Skeletal muscle tissue (tissue), 4 donors: ENCODE results near the gene SEMG1. TPM values are rescaled to one million over a fixed set of nuclear protein-coding genes. Genes with fewer than 3 reads are reported as not detected.

Source experiments
- H3K27ac ChIP-seq: one replicate; pipeline ENCODE4 v1.7.0; 2013; ENCODE audit warnings: mild to moderate bottlenecking, low read depth, low read length, inconsistent platforms
- H3K27me3 ChIP-seq, 3 donors: one replicate each; pipeline ENCODE4 v1.7.0; 2013; ENCODE audit warnings: low read length in 3 of 3; ENCODE audit not compliant: control insufficient read depth in 3 of 3, insufficient read depth in 3 of 3
- H3K36me3 ChIP-seq, 3 donors: one replicate each; pipeline ENCODE4 v1.7.0; 2013; ENCODE audit warnings: low read length in 3 of 3; ENCODE audit not compliant: control insufficient read depth in 3 of 3, insufficient read depth in 3 of 3
- H3K4me1 ChIP-seq, 3 donors: one replicate each; pipeline ENCODE4 v1.7.0; 2013; ENCODE audit warnings: low read length in 3 of 3, mild to moderate bottlenecking in 3 of 3; ENCODE audit not compliant: control insufficient read depth in 3 of 3, insufficient read depth in 3 of 3
- H3K4me3 ChIP-seq, 3 donors: one replicate each; pipeline ENCODE4 v1.7.0; 2013; ENCODE audit warnings: low read length in 3 of 3
- H3K9ac ChIP-seq, 3 donors: one replicate each; pipeline ENCODE4 v1.7.0; 2013; ENCODE audit warnings: low read length in 3 of 3, mild to moderate bottlenecking in 3 of 3, moderate library complexity in 2 of 3, low read depth in 1 of 3
- H3K9me3 ChIP-seq, 3 donors: one replicate each; pipeline ENCODE4 v1.7.0; 2013; ENCODE audit warnings: low read length in 3 of 3; ENCODE audit not compliant: control insufficient read depth in 3 of 3
- total RNA-seq: library from RNA; depleted of rRNA; stranded (reverse); fragments of >200 nt; gene quantifications from one replicate; pipeline ENCODE4 v1.2.3, GENCODE V29; 2014
- donor health status: Osteomylitis.

The SEMG1 gene
- total RNA-seq, 1 donor from 2014 or later, result not detected

DNA sequence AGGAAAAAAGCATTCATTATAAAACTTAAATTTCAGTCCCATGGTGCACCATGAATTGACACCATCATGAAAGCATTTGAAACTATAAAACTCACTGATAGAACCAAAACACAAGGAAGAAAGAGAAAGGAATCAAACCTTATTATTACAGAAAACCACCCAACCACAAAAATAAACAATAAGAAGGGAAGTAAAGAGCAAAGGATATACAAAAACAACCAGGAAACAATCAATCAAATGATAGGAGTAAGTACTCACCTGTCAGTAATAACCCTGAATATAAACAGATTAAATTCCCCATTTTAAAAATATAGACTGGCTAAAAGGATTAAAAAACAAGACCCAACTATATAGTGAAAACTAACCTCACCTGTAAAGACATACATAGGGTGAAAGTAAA is 41.8 kb downstream of the SEMG1 start:
- no peaks in the 10 kb centered on the region for H3K27me3 ChIP-seq
- peaks cover 4 to 8% (median 5%) of the 10 kb centered on the region in 3 donors for H3K4me1 ChIP-seq
- no peaks in the 10 kb centered on the region for H3K36me3 ChIP-seq
- H3K9ac ChIP-seq, result no peak overlapping the region
- H3K9me3 ChIP-seq, result no peaks in the 10 kb centered on the region
- H3K4me3 ChIP-seq, result no peak overlapping the region
- H3K27ac ChIP-seq, result no peak overlapping the region

GRCh38 chr20:45251884-45252560 is 45.2 kb downstream of the SEMG1 start:
- no peak overlapping the region for H3K27ac ChIP-seq
- no peaks in the 10 kb centered on the region for H3K9me3 ChIP-seq
- peaks cover 15 to 27% (median 20%) of the 10 kb centered on the region in 3 donors for H3K4me1 ChIP-seq
- no peak overlapping the region for H3K4me3 ChIP-seq
- no peak overlapping the region for H3K9ac ChIP-seq
- no peaks in the 10 kb centered on the region for H3K36me3 ChIP-seq
- H3K27me3 ChIP-seq, result peaks cover 0 to 2% (median 0%) of the 10 kb centered on the region in 3 donors

DNA sequence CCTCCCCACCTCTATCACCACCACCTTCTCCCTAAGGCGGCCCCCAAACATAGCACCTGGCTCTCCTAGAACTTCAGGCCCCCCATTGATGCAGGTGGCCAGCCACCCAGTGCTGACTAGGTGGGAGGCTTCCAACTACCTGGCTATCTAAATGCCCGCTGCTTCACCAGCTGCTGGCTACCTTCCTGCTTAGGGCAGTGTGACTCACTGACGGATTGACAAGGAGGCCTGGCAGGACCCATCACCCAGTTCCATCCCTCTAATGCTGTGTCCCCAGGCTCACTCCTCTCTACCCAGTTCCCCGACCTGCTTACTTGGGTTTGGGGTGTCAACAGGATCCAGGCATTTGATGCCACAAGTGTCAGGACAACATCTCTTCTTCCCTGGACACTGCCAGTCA is 46.4 kb downstream of the SEMG1 start:
- no peak overlapping the region for H3K27ac ChIP-seq
- no peaks in the 10 kb centered on the region for H3K36me3 ChIP-seq
- peak overlapping the region in 1 of 3 donors; percentile 13 for H3K4me3 ChIP-seq

DNA sequence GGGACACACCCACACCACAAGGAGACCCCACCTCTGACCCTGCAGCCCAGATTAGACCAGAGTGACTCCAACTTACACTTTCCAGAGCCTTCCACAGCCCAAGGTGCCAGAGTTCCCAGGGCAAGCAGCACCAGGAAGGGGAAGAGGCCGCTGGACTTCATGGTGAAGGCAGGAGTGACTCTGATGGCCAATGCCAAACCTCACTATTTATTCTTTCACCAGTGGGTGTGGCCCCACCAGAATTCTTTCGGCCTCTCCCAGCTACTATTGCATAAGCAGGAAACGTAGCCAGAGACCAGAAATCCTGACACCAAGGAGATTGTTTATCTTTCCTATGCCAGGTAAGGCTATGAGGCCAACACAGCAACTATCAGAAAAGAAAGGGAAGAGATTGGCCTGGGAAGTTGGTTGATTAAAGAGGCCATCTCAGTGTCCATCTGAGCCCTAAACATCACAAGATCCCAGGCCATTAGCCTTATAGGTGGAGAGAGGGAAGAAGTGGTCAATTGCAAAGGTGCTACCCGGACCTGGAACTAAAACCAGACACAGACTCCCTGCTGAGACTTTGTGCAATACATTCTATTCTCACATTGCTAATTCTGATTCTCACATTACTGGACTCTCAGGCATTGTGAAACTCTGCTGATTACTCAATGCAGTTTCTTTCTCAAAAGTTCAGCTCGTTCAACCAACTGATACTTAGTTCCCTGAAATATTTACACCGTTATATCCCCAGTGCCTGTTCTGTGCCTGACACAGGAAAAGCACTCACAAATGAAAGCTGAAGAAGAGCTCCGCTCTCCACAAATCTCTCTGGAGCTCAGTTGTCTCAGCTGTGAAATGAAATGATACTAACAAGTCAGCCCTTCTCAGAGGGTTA is 47.8 kb downstream of the SEMG1 start, which contains the start of gene SLPI:
TSS of gene SLPI (minus strand) at position 182 of the 880 bp plus-strand sequence. CDS start at position 161, 21 bp downstream.
- Histone ChIP-seq H3K27ac (peak within 1 kb of the TSS; percentile 59), H3K9me3 (no peaks in the 10 kb centered on the region), H3K9ac (peak within 1 kb of the TSS in 1 of 3 donors; percentile 34), H3K4me1 (peaks cover 15 to 27% (median 20%) of the 10 kb centered on the region in 3 donors), H3K36me3 (no peaks in the 10 kb centered on the region), H3K4me3 (peak within 1 kb of the TSS; percentile 10 to 34 (median 24)), H3K27me3 (peaks cover 0 to 12% (median 0%) of the 10 kb centered on the region in 3 donors)

More for the DNA sequence above, 46.4 kb downstream of the SEMG1 start:
- H3K9ac ChIP-seq, result no peak overlapping the region
- H3K9me3 ChIP-seq, result no peaks in the 10 kb centered on the region
- peaks cover 0 to 4% (median 0%) of the 10 kb centered on the region in 3 donors for H3K27me3 ChIP-seq
- peaks cover 15 to 27% (median 20%) of the 10 kb centered on the region in 3 donors for H3K4me1 ChIP-seq

DNA sequence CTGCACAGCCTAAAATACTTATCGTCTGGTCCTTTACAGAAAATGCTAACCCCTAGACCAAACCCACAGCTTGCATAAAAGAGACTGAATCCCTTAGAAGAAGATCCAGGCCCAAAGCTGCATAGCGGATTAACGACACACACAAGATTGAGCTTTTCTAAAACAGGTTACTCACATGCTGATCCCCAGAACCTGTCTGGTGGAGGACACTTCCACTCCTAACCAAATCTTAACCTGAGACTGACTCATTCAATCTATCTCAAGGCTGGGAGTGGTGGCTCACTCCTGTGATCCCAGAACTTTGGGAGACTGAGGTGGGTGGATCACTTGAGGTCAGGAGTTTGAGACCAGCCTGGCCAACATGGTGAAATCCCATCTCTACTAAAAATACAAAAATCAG is 50.3 kb downstream of the SEMG1 start:
- Histone ChIP-seq H3K4me1 (peaks cover 15 to 27% (median 20%) of the 10 kb centered on the region in 3 donors), H3K9ac (no peak overlapping the region), H3K4me3 (no peak overlapping the region), H3K9me3 (no peaks in the 10 kb centered on the region), H3K27ac (no peak overlapping the region), H3K36me3 (no peaks in the 10 kb centered on the region), H3K27me3 (peaks cover 0 to 12% (median 2%) of the 10 kb centered on the region in 3 donors)

DNA sequence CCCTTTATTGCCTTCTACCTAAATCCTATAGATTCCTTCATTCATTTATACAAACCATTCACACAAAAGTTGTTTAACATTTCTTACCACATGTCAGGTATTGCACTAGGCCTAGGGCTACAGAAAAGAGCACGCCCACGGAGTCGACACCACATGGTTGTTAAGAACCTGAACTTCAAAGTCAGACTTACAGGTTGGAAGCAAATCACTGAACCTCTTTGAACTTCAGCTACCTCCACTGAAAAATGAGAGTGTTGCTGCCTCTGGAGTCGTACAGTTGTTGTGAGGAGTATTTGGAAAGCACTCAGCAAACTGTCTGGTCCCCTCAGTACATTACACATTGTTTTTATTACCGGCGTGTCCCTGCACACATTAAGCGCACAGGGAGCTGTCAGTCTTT is 50.9 kb downstream of the SEMG1 start:
- peaks cover 0 to 12% (median 2%) of the 10 kb centered on the region in 3 donors for H3K27me3 ChIP-seq
- no peak overlapping the region for H3K27ac ChIP-seq

DNA sequence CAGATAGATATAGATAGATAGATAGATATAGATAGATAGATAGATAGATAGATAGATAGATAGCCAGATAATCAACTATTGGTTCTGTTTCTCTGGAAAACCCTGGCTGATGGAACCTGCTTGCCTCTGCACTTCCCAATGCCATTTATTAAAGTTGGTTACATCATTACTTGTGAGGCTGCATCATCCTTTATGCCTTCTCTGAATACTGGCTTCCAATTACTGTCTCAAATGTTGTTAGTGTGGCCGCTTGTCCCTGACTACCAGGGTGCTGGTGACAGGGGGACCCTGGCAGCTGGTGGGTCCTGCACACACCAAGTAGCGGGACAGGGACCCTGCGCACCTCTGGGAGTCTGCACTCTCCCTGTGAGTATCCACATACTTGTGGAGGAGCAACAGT is 51.4 kb downstream of the SEMG1 start:
- no peak overlapping the region for H3K27ac ChIP-seq
- H3K4me1 ChIP-seq, result peaks cover 13 to 20% (median 18%) of the 10 kb centered on the region in 3 donors
- no peaks in the 10 kb centered on the region for H3K36me3 ChIP-seq
- H3K9me3 ChIP-seq, result no peaks in the 10 kb centered on the region
- no peak overlapping the region for H3K4me3 ChIP-seq
- H3K27me3 ChIP-seq, result peaks cover 0 to 12% (median 2%) of the 10 kb centered on the region in 3 donors
- H3K9ac ChIP-seq, result no peak overlapping the region

More for the DNA sequence above, 50.9 kb downstream of the SEMG1 start:
- H3K9ac ChIP-seq, result no peak overlapping the region
- peaks cover 15 to 25% (median 20%) of the 10 kb centered on the region in 3 donors for H3K4me1 ChIP-seq
- no peak overlapping the region for H3K4me3 ChIP-seq
- no peaks in the 10 kb centered on the region for H3K9me3 ChIP-seq
- H3K36me3 ChIP-seq, result no peaks in the 10 kb centered on the region

GRCh38 chr20:45258664-45259063 is 51.8 kb downstream of the SEMG1 start:
- Histone ChIP-seq H3K9me3 (no peaks in the 10 kb centered on the region), H3K36me3 (no peaks in the 10 kb centered on the region), H3K9ac (no peak overlapping the region), H3K4me1 (peaks cover 11 to 18% (median 15%) of the 10 kb centered on the region in 3 donors), H3K27ac (no peak overlapping the region), H3K4me3 (no peak overlapping the region), H3K27me3 (peaks cover 0 to 12% (median 2%) of the 10 kb centered on the region in 3 donors)
